ENCODE results near the gene RNGTT. TPM values are rescaled to one million over a fixed set of nuclear protein-coding genes. Genes with fewer than 3 reads are reported as not detected.
A peak's percentile ranks its signal among the peaks of the same experiment; 100 is the strongest.

The RNGTT gene
- total and polyA plus RNA-seq, 12 donors, result 2.6 to 29.6 (median 14.2) TPM

DNA sequence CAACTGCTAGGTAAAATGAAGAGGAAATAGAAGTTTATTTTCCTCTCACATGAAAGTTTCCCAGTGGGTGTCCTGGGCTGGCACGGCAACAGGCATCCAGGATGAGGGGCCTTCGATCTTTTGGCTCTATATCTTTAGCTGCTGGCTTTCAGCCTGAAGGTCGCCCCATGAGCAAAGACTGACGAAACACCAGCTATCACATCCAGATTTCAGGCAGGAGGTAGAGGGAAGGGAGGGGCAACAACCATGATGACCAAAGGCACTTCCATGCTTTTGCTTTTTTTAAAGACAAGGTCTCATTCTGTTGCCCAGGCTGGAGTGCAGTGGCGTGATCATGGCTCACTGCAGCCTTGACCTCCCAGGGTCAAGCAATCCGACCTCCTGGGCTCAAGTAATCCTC is 387.9 kb downstream of the RNGTT start:
- H3K36me3 ChIP-seq (replicated peaks in 1 of 2), result no peaks in the 10 kb centered on the region
- no peak overlapping the region for H3K4me3 ChIP-seq
- 29 to 41% (median 34%) methylated on average over 6 of the region's 6 CpGs for WGBS, 4 donors
- H3K27ac ChIP-seq, result peak overlapping the region in 1 of 5 donors; percentile 64
- H3K4me1 ChIP-seq (replicated peaks in 1 of 2), result no peaks in the 10 kb centered on the region
- TF ChIP-seq POLR2A (IDR thresholded peaks at IDR 0.05), result no peak
- TF ChIP-seq, protein P1, sequence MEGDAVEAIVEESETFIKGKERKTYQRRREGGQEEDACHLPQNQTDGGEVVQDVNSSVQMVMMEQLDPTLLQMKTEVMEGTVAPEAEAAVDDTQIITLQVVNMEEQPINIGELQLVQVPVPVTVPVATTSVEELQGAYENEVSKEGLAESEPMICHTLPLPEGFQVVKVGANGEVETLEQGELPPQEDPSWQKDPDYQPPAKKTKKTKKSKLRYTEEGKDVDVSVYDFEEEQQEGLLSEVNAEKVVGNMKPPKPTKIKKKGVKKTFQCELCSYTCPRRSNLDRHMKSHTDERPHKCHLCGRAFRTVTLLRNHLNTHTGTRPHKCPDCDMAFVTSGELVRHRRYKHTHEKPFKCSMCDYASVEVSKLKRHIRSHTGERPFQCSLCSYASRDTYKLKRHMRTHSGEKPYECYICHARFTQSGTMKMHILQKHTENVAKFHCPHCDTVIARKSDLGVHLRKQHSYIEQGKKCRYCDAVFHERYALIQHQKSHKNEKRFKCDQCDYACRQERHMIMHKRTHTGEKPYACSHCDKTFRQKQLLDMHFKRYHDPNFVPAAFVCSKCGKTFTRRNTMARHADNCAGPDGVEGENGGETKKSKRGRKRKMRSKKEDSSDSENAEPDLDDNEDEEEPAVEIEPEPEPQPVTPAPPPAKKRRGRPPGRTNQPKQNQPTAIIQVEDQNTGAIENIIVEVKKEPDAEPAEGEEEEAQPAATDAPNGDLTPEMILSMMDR (IDR thresholded peaks at IDR 0.05), result no peak
- peak in 4 of 7 donors; percentile 32 to 56 (median 44) for DNase-seq
- H3K9me3 ChIP-seq (replicated peaks in 1 of 3), result no peaks in the 10 kb centered on the region
- intact Hi-C loops (cut with DNase I), result no loop called here
- no peaks in the 10 kb centered on the region for H3K27me3 ChIP-seq

DNA sequence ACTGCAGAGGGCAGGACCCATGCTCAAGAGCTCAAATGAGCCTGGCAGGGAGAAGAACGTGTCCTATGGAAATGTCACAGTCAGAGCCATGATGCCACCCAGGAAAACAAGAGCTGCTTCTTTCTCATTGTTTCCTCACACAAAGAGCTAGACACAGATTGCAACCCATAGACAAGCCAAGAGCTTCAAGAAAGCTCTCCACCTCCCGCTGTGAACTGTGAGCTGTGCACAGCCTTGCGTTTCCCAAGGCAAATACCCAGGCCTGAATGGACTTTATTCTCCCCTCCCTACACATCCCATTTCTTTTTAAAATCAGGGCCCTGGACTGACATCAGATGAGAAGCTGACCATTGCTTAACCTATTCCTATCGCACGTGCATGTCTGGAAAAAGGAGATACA is 388.8 kb downstream of the RNGTT start:
- DNase-seq, result no peak
- no peaks in the 10 kb centered on the region for H3K27me3 ChIP-seq
- H3K9me3 ChIP-seq (replicated peaks in 1 of 3), result no peaks in the 10 kb centered on the region
- TF ChIP-seq, protein P1 (IDR thresholded peaks at IDR 0.05), result no peak
- no peak for TF ChIP-seq POLR2A (IDR thresholded peaks at IDR 0.05)
- no peak overlapping the region for H3K27ac ChIP-seq
- H3K4me3 ChIP-seq, result no peak overlapping the region
- intact Hi-C loops (cut with DNase I), result no loop called here
- H3K36me3 ChIP-seq (replicated peaks in 1 of 2), result no peaks in the 10 kb centered on the region
- 78 to 94% (median 87%) methylated on average over 5 of the region's 5 CpGs for WGBS, 4 donors
- H3K4me1 ChIP-seq (replicated peaks in 1 of 2), result no peaks in the 10 kb centered on the region

DNA sequence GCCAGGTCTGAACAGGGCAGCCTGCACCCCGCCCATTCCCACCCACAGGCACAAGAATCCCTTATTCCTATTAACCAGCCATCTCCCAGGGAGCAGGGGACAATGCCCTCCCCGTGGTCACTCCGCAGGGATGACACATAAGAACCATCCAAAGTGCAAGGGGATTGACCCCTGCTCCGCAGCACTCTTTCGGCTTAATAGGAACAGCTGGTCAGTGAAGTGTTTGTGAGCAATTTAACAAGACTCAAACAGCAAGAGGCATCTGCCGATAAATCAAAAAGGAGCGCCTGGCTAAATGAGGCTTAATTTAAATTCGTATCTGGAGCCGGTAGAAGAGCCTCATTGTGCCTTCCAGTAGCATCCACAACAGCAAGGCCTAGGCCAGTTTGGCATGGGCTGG is 389.4 kb downstream of the RNGTT start:
- intact Hi-C loops (cut with DNase I), result no loop called here
- H3K27ac ChIP-seq, result no peak overlapping the region
- no peak overlapping the region for H3K4me3 ChIP-seq
- H3K36me3 ChIP-seq (replicated peaks in 1 of 2), result no peaks in the 10 kb centered on the region
- H3K9me3 ChIP-seq (replicated peaks in 1 of 3), result no peaks in the 10 kb centered on the region
- no peaks in the 10 kb centered on the region for H3K4me1 ChIP-seq (replicated peaks in 1 of 2)
- 87 to 95% (median 88%) methylated on average over 8 to 9 of the region's 9 CpGs for WGBS, 4 donors
- no peak for TF ChIP-seq POLR2A (IDR thresholded peaks at IDR 0.05)
- TF ChIP-seq, protein P1 (IDR thresholded peaks at IDR 0.05), result no peak
- no peak for DNase-seq
- H3K27me3 ChIP-seq, result no peaks in the 10 kb centered on the region

DNA sequence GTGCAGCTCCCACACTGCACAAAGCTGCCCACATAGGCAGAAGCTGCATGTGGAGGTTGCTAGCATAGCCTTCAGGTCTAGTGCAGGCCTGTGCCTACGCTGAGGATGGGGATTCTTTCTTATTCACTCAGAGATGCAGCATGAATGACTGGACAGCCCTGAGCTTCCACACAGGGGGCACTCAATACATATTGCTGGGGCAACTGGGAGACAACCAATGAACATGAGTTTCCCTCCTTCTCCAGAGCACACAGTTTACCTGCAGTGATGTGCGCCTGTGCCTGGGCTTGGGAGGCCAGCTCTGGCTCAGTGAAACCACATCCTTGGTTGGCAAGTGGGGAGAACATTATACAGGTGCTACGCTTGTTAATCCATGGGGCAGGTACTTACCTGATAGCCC is 389.9 kb downstream of the RNGTT start:
- H3K36me3 ChIP-seq (replicated peaks in 1 of 2), result no peaks in the 10 kb centered on the region
- intact Hi-C loops (cut with DNase I), result no loop called here
- no peaks in the 10 kb centered on the region for H3K9me3 ChIP-seq (replicated peaks in 1 of 3)
- H3K27me3 ChIP-seq, result no peaks in the 10 kb centered on the region
- 63 to 79% (median 78%) methylated on average over 3 of the region's 3 CpGs for WGBS, 4 donors
- H3K27ac ChIP-seq, result no peak overlapping the region
- TF ChIP-seq POLR2A (IDR thresholded peaks at IDR 0.05), result no peak
- TF ChIP-seq, protein P1 (IDR thresholded peaks at IDR 0.05), result no peak
- no peak for DNase-seq
- no peaks in the 10 kb centered on the region for H3K4me1 ChIP-seq (replicated peaks in 1 of 2)
- H3K4me3 ChIP-seq, result no peak overlapping the region
